ENCODE measurements around the gene FGD5. TPM values are rescaled to one million over a fixed set of nuclear protein-coding genes. Genes with fewer than 3 reads are reported as not detected.

The FGD5 gene
- total and polyA plus RNA-seq, 9 of the 15 experiments (the other 6 are each of a cell fraction or from before 2014, with no cell fraction given), result 0.18 TPM; not detected in 8

DNA sequence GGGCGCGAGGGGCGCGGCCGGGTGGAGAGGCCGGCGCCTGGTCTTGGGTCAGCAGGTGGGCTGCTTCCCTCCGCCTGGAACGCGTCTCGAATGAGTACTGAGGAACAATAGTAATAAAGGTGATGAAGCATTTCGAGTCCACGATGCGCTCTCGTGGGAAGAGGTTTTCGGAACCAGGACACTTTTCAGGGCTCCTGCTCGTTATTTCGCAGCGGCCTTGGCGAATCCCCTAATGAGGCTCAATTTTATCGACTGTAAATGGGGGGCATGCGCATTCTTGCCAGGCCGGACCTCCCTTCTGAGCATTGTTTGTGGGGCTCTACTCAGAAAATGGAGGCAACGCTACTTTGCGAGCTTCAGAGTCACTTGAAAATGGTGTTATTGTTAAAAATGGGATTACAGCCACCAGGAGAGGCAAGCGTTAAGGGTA, 129.9 kb downstream of the FGD5 start (continued):
- TF ChIP-seq ZNF146 (CRISPR knock-in tag; IDR thresholded peaks at IDR 0.05; ENCODE audit: unreplicated experiment) (no peak), CSDE1 (IDR thresholded peaks at IDR 0.05) (no peak), YY1 (IDR thresholded peaks at IDR 0.05; ENCODE audit: borderline replicate concordance in 1 of 3, control insufficient read depth in 1 of 3, extremely low read depth in 1 of 3, insufficient read depth in 3 of 3, insufficient read length in 1 of 3, insufficient replicate concordance in 2 of 3, low read depth in 1 of 3, low read length in 2 of 3) (peak in 1 of 3 experiments; percentile 49), KDM5B (IDR thresholded peaks at IDR 0.05; ENCODE audit: insufficient replicate concordance, low read depth, low read length) (peak; percentile 62), ATF6 (CRISPR knock-in tag; IDR thresholded peaks at IDR 0.05) (0 out of 2 replicates have a peak, but pooled peaks have one; percentile 33), PYGO2 (tag; IDR thresholded peaks at IDR 0.05) (0 out of 2 replicates have a peak, but pooled peaks have one; percentile 35), ATF2 (CRISPR knock-in tag; IDR thresholded peaks at IDR 0.05) (no peak), HOXB6 (CRISPR knock-in tag; IDR thresholded peaks at IDR 0.05; ENCODE audit: borderline replicate concordance) (0 out of 2 replicates have a peak, but pooled peaks have one; percentile 69), ZNF551 (CRISPR knock-in tag; IDR thresholded peaks at IDR 0.05) (peak; percentile 50; the same call in 1 of the 2 replicates), ZBTB7A (IDR thresholded peaks at IDR 0.05; ENCODE audit: borderline replicate concordance, control insufficient read depth, low read depth, low read length) (peak; percentile 82), KLF6 (CRISPR knock-in tag; IDR thresholded peaks at IDR 0.05; ENCODE audit: borderline replicate concordance) (no peak), ERF (CRISPR knock-in tag; IDR thresholded peaks at IDR 0.05) (peak; percentile 52; the same call in 1 of the 2 replicates), SREBF2 (CRISPR knock-in tag; IDR thresholded peaks at IDR 0.05) (0 out of 2 replicates have a peak, but pooled peaks have one; percentile 73), ZFPM2 (CRISPR knock-in tag; IDR thresholded peaks at IDR 0.05) (0 out of 2 replicates have a peak, but pooled peaks have one; percentile 67), NKRF (IDR thresholded peaks at IDR 0.05; ENCODE audit: borderline replicate concordance) (0 out of 2 replicates have a peak, but pooled peaks have one; percentile 30), ZFX (CRISPR knock-in tag; IDR thresholded peaks at IDR 0.05) (peak; percentile 73)
- TF ChIP-seq, protein P1, sequence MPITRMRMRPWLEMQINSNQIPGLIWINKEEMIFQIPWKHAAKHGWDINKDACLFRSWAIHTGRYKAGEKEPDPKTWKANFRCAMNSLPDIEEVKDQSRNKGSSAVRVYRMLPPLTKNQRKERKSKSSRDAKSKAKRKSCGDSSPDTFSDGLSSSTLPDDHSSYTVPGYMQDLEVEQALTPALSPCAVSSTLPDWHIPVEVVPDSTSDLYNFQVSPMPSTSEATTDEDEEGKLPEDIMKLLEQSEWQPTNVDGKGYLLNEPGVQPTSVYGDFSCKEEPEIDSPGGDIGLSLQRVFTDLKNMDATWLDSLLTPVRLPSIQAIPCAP (CRISPR knock-in tag; IDR thresholded peaks at IDR 0.05; ENCODE audit: borderline replicate concordance), result no peak
- TF ChIP-seq, protein P2, sequence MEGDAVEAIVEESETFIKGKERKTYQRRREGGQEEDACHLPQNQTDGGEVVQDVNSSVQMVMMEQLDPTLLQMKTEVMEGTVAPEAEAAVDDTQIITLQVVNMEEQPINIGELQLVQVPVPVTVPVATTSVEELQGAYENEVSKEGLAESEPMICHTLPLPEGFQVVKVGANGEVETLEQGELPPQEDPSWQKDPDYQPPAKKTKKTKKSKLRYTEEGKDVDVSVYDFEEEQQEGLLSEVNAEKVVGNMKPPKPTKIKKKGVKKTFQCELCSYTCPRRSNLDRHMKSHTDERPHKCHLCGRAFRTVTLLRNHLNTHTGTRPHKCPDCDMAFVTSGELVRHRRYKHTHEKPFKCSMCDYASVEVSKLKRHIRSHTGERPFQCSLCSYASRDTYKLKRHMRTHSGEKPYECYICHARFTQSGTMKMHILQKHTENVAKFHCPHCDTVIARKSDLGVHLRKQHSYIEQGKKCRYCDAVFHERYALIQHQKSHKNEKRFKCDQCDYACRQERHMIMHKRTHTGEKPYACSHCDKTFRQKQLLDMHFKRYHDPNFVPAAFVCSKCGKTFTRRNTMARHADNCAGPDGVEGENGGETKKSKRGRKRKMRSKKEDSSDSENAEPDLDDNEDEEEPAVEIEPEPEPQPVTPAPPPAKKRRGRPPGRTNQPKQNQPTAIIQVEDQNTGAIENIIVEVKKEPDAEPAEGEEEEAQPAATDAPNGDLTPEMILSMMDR (IDR thresholded peaks at IDR 0.05 in 2 of 3, conservative IDR thresholded peaks at IDR 0.05 in 1 of 3; ENCODE audit: insufficient read depth in 2 of 3, low read depth in 1 of 3, low read length in 3 of 3), result peak in 1 of 3 experiments; percentile 10; a peak in 1 of 6 replicates

Data from K562 (cell line).